ENCODE data around the gene GNA14. TPM values are rescaled to one million over a fixed set of nuclear protein-coding genes. Genes with fewer than 3 reads are reported as not detected.
A peak's percentile ranks its signal among the peaks of the same experiment; 100 is the strongest.

GNA14 gene
- total RNA-seq, 1 experiment from 2014 or later = 1.2 TPM

DNA sequence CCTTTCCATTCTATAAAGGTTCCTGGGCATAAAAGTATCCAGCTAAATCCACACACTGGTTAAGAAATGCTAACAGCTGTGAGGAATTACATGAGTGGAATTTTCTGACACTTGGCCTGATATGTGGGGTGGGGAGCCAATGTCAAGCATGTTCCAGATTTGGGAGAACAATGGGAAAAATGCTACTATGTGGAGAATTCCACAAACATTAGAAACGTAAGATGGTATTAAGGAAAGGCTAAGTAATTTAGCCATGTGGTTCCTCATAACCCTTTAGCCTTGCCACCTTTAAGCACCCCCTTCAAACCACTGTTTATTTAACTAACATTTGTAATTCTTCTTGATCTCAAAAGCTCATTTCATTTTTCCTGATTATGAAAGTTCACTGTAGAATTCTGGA, 149.2 kb downstream of the GNA14 start:
- no peak for TF ChIP-seq CTCF (conservative IDR thresholded peaks at IDR 0.05; ENCODE audit: low read depth, low read length)
- BruUV-seq (replicated peaks) = no TSS peak

DNA sequence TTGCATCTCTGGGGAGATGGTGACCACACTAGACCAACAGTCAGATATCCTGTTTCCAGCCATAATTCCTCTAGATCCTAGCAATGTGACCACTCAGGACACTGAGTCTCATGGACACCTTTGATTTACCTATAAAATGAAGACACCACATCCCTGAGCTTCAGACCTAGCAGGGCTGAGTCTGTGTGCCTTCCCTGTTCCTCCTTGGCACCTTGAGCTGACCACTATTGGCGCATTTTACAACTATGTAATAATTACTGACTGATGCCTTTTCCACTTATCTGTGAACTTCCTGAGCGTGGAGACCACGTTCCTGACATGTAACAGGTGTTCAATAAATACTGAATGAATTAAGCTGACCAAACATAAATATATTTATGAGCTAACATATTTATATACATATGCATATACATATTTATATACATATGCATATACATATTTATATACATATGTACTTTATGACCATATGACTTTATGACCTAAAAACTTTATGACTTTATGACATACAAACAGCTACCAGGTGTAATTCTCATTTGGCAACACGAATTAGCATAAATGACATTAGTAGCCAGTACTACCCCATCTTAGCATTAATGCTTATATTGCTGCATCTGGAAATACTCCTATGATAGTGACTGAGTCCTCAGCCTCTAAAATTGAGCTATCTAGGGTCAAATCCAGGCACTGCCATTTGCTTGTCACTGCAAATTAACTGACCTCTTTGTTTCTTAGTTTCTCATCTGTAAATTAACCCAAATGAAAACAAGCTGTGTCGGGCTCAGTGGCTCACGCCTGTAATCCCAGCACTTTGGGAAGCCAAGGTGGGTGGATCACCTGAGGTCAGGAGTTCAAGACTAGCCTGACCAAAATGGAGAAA, 150.6 kb downstream of the GNA14 start:
- no TSS peak for BruUV-seq (replicated peaks)

More for the DNA sequence above, 149.2 kb downstream of the GNA14 start:
- ATAC-seq (no peak), DNase-seq (no peak)
- no peaks in the 10 kb centered on the region for H3K79me2 ChIP-seq (ENCODE audit: low read length)
- H2AFZ ChIP-seq (ENCODE audit: low read length) = no peak overlapping the region
- CTCF ChIA-PET = no interaction called here
- POLR2A ChIA-PET (ENCODE audit: unreplicated experiment) = no interaction called here
- H3K9me2 ChIP-seq (replicated peaks; ENCODE audit: low read length) = no peaks in the 10 kb centered on the region
- H3K9me3 ChIP-seq (ENCODE audit: low read length) = no peaks in the 10 kb centered on the region
- H4K20me1 ChIP-seq (ENCODE audit: low read length) = no peaks in the 10 kb centered on the region
- intact Hi-C loops (cut with micrococcal nuclease) = no loop called here
- no peak overlapping the region for H3K9ac ChIP-seq (ENCODE audit: low read length)
- H3K27me3 ChIP-seq (ENCODE audit: low read length) = no peaks in the 10 kb centered on the region
- H3K4me1 ChIP-seq (ENCODE audit: insufficient read depth, low read length) = peaks cover 27% of the 10 kb centered on the region
- H3F3A ChIP-seq (ENCODE audit: low read length, unreplicated experiment) = peaks cover 4% of the 10 kb centered on the region
- H3K4me2 ChIP-seq (ENCODE audit: low read length) = no peak overlapping the region
- no peak overlapping the region for H3K27ac ChIP-seq (ENCODE audit: low read length)
- no peaks in the 10 kb centered on the region for H3K36me3 ChIP-seq (ENCODE audit: low read depth, low read length)
- H3K4me3 ChIP-seq (ENCODE audit: low read length) = no peak overlapping the region

More for the DNA sequence above, 150.6 kb downstream of the GNA14 start:
- H3K27ac ChIP-seq (ENCODE audit: low read length) = peak overlapping the region; percentile 94
- no peaks in the 10 kb centered on the region for H3K36me3 ChIP-seq (ENCODE audit: low read depth, low read length)
- ChIA-PET POLR2A (ENCODE audit: unreplicated experiment) (no interaction called here), CTCF (interaction anchor here (1.1 kb wide), 1 partner anchor 64 kb away, joined by 3 read pairs; no protein-coding TSS in a partner anchor)
- no peak for DNase-seq
- H3K4me3 ChIP-seq (ENCODE audit: low read length) = no peak overlapping the region
- intact Hi-C loops (cut with micrococcal nuclease) = no loop called here
- no peak overlapping the region for H2AFZ ChIP-seq (ENCODE audit: low read length)
- no peaks in the 10 kb centered on the region for H4K20me1 ChIP-seq (ENCODE audit: low read length)
- no peaks in the 10 kb centered on the region for H3K79me2 ChIP-seq (ENCODE audit: low read length)
- H3K4me1 ChIP-seq (ENCODE audit: insufficient read depth, low read length) = peaks cover 27% of the 10 kb centered on the region
- H3K27me3 ChIP-seq (ENCODE audit: low read length) = no peaks in the 10 kb centered on the region
- no peak for ATAC-seq
- peaks cover 4% of the 10 kb centered on the region for H3F3A ChIP-seq (ENCODE audit: low read length, unreplicated experiment)
- no peaks in the 10 kb centered on the region for H3K9me2 ChIP-seq (replicated peaks; ENCODE audit: low read length)
- H3K9ac ChIP-seq (ENCODE audit: low read length) = no peak overlapping the region
- TF ChIP-seq CTCF (conservative IDR thresholded peaks at IDR 0.05; ENCODE audit: low read depth, low read length) (no peak), EZH2phosphoT487 (IDR thresholded peaks at IDR 0.05; ENCODE audit: borderline replicate concordance, low read length) (no peak), EZH2 (IDR thresholded peaks at IDR 0.05; ENCODE audit: low read length, unreplicated experiment) (no peak)
- peak overlapping the region; percentile 63 for H3K4me2 ChIP-seq (ENCODE audit: low read length)
- H3K9me3 ChIP-seq (ENCODE audit: low read length) = no peaks in the 10 kb centered on the region

Data from PC-3 (cell line).